GM10248 (cell line): Measurements from ENCODE around the gene HK1.
"Not testable (repeated sequence)": the region's sequence is repeated elsewhere in the genome, so short reads cannot be mapped to it uniquely, and the experiment has no call there.

Source experiments
- CTCF ChIA-PET: fragments of 300-600 bp; sonication (Branson Sonifier 250); formaldehyde crosslinking; extraction: SDS; loops from one replicate; lab custom pipeline; 2021; ENCODE audit warnings: antibody characterized with exemption; lab: Yijun Ruan, JAX
- POLR2A ChIA-PET: fragments of 350-650 bp; sonication (Branson Sonifier 250); formaldehyde crosslinking; extraction: SDS; loops from one replicate; lab custom pipeline; 2020; ENCODE audit warnings: antibody characterized with exemption; lab: Yijun Ruan, JAX
- DNase-seq: peaks from one replicate; pipeline ENCODE4 v3.0.0; 2012; ENCODE audit errors: extremely low spot score
- CTCF ChIP-seq: IDR thresholded peaks from 2 replicates; pipeline ENCODE4 v1.5.1; 2012; ENCODE audit warnings: mild to moderate bottlenecking, low read depth; ENCODE audit errors: extremely low read depth, missing control alignments, control extremely low read depth

The HK1 gene

GRCh38 chr10:69318106-69318866 is 40.0 kb downstream of the HK1 start:
- no peak for TF ChIP-seq CTCF
- ChIA-PET POLR2A (no interaction called here), CTCF (interaction anchor here (0.8 to 2.7 kb wide), 6 partner anchors 9 to 90 kb away, joined by 3 to 12 read pairs (median 6); no protein-coding TSS in a partner anchor)
- peak; percentile 98 for DNase-seq

- ChIA-PET POLR2A (no interaction called here), CTCF (interaction anchor here (0.8 to 2.7 kb wide), 8 partner anchors 8 to 93 kb away, joined by 3 to 12 read pairs (median 4); no protein-coding TSS in a partner anchor)
- DNase-seq = peak; percentile 69
- no peak for TF ChIP-seq CTCF
These were observed 40.8 kb downstream of the HK1 start for GRCh38 chr10:69318867-69319727.

GRCh38 chr10:69319841-69320316 is 41.6 kb downstream of the HK1 start:
- ChIA-PET CTCF (interaction anchor here (0.8 to 2.7 kb wide), 7 partner anchors 8 to 94 kb away, joined by 3 to 12 read pairs (median 4); no protein-coding TSS in a partner anchor), POLR2A (no interaction called here)
- no peak for DNase-seq
- TF ChIP-seq CTCF = no peak

GRCh38 chr10:69320521-69320920 is 42.2 kb downstream of the HK1 start:
- DNase-seq = no peak
- ChIA-PET POLR2A (no interaction called here), CTCF (interaction anchor here (0.8 kb wide), 1 partner anchor 13 kb away, joined by 4 read pairs; no protein-coding TSS in a partner anchor)
- TF ChIP-seq CTCF = no peak

GRCh38 chr10:69321039-69321715 is 42.9 kb downstream of the HK1 start:
- no peak for TF ChIP-seq CTCF
- DNase-seq = no peak
- POLR2A ChIA-PET = no interaction called here
- CTCF ChIA-PET = no interaction called here

GRCh38 chr10:69321865-69322264 is 43.6 kb downstream of the HK1 start:
- CTCF ChIA-PET = no interaction called here
- no peak for DNase-seq
- TF ChIP-seq CTCF = no peak
- POLR2A ChIA-PET = no interaction called here

- CTCF ChIA-PET, POLR2A ChIA-PET, DNase-seq: not testable (repeated sequence)
These were observed 44.0 kb downstream of the HK1 start for GRCh38 chr10:69322346-69322745.
